HG03520 (cell line): Measurements from ENCODE around the gene PFAS.

Experiments used
- ATAC-seq: cut with Tn5 transposase; IDR thresholded peaks from one replicate; pipeline ENCODE4 v1.9.1; 2021; ENCODE audit warnings: mild to moderate bottlenecking, moderate library complexity; ENCODE audit not compliant: unreplicated experiment

PFAS gene

DNA sequence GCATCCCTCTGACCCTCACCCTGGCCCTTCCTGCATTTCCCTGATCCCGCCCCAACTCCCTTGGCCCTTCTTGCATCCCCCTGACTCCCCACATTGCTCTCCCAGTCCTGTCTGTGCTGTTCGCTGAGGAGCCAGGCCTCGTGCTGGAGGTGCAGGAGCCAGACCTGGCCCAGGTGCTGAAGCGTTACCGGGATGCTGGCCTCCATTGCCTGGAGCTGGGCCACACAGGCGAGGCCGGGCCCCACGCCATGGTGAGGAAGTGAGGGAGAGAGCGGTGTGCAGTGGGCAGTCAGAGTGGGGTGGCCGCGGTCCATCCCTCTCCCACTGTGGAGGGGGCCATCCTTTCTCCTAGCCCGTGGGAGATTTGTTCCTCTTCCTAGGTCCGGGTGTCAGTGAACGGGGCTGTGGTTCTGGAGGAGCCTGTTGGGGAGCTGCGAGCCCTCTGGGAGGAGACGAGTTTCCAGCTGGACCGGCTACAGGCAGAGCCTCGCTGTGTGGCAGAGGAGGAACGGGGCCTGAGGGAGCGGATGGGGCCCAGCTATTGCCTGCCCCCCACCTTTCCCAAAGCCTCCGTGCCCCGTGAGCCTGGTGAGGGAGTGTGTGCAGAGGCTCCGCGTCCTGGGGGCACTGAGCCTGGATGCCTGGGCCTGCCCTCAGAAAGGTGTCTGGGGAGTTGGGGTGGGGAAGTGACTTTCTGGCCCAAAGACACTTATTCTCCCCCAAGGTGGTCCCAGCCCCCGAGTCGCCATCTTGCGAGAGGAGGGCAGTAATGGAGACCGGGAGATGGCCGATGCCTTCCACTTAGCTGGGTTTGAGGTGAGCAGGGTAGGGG lies 17.8 kb downstream of the PFAS start:
- ATAC-seq = no peak

DNA sequence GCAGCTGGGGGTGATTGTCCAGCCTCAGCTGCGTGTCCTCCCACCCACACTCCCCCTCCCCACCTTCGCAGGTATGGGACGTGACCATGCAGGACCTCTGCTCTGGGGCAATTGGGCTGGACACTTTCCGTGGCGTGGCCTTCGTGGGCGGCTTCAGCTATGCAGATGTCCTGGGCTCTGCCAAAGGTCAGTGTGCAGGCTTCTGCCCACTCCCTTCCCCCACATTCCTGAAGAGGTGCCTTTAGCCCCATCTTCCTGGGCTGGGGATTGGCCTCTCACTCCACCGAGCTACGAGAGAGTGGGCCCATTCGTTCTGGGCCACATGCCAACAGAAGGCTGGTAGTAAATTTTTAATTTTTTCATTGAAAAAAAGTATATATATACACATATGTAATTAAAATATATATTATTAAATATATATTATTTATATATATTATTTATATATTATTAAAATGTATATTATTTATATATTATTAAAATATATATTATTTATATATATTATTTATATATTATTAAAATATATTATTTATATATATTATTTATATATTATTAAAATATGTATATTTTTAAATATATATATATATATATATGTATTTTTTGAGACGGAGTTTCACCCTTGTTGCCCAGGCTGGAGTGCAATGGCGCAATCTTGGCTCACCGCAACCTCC lies 18.5 kb downstream of the PFAS start:
- ATAC-seq = no peak

DNA sequence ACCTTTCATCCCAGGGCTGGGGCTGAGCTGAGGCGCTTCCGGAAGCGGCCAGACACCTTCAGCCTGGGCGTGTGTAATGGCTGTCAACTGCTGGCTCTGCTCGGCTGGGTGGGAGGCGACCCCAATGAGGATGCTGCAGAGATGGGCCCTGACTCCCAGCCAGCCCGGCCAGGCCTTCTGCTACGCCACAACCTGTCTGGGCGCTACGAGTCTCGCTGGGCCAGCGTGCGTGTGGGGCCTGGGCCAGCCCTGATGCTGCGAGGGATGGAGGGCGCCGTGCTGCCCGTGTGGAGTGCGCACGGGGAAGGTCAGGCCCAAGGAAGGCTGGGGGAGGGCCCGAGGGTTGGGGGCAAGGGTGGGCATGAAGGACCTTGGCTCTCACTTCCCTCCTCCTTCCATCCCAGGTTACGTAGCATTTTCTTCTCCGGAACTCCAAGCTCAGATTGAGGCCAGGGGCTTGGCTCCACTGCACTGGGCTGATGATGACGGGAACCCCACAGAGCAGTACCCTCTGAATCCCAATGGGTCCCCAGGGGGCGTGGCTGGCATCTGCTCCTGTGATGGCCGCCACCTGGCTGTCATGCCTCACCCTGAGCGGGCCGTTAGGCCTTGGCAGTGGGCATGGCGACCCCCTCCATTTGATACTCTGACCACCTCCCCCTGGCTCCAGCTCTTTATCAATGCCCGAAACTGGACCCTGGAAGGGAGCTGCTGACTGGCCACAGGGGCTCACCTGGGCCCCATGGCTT lies 19.6 kb downstream of the PFAS start:
- ATAC-seq = no peak

DNA sequence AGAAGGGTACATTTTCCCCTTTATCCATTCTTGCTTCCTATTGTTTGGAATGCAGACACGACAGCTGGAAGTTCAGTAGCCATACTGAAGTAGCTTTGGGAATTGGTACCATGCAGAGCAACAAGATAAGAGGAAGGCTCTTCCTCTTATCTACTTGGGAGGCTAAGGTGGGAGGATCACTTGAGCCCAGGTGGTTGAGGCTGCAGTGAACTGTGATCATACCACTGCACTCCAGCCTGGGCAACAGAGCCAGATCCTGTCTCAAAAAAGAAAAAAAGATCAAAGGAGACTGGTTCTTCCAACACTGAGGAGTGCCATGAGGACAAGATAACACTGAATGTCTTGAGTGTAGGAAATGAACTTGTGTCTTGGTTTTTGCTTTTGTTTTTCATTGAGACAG lies 23.3 kb downstream of the PFAS start:
- ATAC-seq = no peak

DNA sequence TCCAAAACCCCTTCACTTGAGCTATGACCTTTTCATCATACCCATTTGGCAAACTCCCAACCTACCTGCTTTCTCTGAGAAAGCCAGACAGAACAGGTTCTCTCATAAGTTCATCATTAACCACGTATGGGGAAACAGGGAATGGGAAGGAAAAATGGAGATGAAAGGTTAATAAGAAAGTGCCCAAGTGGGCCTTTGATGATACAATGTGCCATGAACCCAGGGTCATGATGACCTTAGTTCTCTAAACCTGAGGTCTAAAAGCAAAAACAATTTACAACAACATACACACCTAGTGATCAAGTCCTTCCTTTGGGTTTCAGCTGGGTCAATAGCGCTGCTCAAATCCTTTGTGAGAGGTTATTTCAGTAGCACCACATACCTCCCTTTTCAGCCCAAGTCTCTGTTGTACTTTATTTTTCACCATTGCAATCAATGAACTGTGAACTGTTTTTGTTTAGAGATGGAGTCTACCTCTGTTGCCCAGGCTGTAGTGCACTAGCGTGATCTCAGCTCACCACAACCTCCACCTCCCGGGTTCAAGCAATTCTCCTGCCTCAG lies 24.9 kb downstream of the PFAS start:
- ATAC-seq = no peak

DNA sequence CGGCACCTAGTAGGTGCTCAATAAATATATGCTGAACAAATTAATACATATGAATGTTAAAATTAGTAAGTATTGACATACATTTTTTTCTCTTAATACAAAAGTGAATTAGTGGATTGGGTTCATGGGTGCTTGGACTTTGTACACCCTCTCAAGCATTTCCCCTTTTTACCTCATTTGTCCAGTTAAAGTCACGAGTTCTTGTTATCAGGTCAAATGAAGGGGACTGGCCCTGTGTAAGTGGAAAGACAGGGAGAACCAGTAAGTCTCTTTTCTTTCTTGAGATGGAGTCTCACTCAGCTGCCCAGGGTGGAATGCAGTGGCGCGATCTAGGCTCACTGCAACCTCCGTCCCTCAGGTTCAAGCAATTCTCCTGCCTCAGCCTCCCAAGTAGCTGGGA lies 25.7 kb downstream of the PFAS start:
- ATAC-seq = no peak

DNA sequence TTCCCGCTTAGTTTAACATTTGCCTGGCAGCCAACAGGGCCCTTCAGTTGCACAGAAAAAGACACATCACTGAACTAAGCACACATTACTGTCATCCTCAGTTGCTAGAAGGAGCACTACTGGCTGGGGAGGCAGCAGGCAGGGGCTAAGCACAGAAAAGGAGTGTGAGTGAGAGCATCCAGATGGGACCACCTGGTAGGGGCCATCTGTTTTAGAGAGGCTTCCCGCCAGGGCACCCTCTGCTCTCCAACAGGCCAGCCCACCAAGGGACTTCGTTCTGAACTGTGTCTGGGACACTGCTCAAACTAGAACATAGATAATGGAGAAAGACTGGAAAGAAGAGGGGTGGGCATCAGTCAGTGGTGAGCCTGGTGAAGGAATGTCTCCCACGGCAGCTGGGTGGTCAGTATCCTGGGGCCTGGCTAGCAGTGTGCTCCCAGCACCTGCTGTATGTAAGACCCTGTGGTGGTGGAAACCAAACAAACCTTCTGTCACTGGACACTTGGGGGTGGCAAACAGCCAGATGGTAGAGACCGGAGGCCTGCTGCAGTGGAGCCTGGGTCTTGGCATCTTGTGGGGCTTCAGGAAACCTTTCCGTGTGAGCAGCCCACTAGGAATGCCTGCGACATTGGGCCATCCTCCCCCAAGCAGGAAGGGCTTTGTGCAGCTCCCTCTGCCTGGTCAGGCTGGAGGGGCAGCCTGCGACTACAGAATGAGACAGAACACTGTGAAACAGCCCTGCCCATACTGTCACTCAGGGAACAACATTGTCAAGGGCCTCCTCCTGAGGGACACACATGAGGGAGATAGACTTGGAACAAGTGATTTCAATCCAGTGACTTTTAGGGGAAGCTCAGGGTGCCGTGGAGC lies 26.6 kb downstream of the PFAS start:
- no peak for ATAC-seq

DNA sequence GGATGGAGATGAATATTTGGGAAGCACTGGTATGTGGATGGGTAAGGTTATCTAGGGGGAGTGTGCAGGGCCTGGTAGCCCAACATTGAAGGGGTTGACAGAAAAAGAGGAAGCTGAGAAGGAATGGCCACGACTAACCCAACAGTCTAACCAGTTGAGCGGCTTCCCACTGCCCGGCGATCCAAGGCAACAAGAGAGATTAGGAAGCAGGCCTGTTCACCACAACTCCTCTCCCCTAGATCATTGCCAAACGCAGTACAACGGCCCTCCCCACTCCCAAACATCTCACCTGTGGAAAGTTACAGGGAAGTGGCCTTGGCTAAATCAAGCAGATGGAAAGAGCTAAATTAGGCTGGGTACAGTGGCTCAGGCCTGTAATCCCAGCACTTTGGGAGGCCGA lies 28.2 kb downstream of the PFAS start:
- no peak for ATAC-seq

DNA sequence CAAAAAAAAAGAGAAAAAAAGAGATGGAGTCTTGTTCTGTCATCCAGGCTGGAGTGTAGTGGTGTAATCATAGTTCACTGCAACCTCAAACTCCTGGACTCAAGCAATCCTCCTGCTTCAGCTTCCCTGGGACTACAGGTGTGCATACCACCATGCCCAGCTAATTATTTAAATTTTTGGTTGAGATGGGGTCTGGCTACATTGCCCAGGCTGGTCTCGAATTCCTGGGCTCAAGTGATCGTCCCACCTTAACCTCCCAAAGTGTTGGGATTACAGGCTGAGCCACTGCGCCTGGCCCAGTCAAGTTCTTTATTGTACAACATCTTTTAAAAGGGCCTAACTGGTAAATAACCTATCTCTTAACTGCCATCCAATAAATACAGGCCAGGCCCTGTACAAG lies 33.3 kb downstream of the PFAS start:
- no peak for ATAC-seq

DNA sequence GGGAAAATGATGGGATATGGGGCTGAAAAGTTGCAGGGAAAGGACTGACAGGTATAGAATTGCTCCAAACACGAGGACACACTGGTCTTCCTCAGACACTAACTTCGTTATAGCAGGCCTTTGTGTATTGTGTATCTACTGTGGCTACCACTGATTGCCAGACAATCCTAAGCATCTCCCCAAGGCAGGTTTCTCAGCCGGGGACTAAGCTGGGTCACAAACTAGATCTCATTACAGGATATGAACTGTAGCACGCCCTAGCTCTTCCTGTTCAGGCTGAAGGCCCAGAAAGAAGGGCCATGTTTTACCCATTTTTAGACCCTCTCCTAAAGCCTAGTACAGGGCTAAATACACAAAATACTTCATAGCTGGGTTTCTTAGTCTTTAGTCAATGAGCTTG lies 34.3 kb downstream of the PFAS start:
- ATAC-seq = no peak

DNA sequence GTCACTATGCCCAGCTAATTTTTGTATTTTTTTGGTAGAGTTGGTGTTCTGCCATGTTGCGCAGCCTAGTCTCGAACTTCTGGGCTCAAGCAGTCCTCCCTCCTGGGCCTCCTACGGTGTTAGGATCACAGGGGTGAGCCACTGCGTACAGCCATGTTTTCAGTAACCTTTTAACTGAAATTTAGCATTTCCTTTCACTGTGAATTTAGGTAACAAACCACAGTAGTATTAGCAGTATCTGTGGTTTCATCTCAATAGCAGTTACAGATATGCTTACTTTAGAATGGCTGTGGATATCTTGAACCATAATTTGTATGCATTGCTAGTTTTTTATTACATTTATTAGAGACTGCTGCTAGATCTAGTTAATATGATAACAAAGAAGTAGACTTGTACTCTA lies 35.0 kb downstream of the PFAS start:
- no peak for ATAC-seq

DNA sequence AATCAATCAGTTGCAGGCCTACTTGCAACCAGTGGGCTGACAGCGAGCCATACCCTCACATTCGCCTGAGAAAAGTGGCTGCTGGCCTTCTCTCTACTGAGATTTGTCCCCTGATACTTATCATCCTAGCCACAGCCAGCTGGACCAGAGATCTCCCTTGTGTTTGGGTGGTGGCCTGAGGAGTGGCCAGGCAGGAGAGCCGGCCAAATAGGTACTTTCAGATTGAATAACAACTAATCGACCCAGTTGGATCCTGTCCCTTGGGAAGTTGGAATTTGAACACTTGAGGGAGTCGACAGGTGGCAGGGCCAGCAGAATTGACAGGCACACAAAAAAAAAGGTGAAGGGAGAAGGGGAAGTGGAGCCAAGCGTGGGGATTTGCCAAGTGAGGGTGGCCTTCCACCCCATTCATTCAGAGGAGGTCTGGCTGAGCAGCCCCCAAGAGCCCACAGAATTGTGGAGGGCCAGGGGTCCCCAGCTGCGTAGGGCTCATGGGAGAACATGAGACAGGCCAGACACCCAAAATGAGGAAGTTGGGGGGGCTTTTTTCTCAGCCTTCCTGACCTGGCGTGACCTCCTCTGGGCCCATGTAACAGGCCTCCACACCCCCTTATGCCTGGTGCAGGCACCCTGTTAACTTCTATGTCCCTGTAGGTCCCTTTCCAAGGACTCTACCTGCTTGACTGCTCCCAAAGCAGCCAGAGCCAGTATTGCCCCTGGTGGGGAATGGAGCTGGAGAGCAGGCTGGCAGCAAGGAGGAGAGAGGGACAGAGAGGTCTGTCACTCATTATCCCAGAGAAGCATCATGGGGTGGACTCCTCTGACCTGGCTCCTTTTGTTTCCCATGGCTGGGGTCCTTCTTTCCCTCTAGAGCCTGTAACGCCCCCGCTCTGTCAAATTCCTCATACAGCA lies 36.4 kb downstream of the PFAS start:
- no peak for ATAC-seq

DNA sequence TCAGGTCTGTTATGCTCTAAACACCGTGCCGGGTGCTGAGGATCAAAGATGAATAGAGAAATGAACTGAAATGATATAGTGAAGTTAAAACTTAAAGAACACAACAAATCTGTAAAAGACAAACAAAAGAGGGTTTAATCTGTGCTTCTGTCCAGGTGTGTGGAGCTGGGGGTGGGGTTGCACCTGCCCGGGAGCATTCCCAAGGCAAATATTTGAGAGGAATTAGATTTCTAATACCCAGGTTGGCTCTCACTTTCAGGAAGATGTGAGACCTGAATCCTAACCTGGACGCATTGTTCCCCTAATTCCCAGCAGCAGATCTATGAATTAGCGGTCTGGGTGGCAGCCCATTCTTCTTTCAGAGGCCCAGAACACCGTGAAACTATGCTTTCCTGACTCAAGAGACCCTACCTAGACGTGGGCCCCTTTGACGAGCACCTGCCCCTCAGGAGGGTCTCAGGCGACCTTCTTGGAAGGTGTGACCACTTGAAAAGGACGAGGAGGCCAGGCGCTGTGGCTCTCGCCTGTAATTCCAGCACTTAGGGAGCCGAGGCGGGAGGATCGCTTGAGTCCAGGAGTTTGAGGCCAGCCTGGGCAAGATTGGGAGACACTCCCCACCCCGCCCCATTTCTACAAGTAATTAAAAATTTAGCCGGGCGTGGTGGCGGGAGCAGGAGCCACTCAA lies 38.7 kb downstream of the PFAS start:
- no peak for ATAC-seq

DNA sequence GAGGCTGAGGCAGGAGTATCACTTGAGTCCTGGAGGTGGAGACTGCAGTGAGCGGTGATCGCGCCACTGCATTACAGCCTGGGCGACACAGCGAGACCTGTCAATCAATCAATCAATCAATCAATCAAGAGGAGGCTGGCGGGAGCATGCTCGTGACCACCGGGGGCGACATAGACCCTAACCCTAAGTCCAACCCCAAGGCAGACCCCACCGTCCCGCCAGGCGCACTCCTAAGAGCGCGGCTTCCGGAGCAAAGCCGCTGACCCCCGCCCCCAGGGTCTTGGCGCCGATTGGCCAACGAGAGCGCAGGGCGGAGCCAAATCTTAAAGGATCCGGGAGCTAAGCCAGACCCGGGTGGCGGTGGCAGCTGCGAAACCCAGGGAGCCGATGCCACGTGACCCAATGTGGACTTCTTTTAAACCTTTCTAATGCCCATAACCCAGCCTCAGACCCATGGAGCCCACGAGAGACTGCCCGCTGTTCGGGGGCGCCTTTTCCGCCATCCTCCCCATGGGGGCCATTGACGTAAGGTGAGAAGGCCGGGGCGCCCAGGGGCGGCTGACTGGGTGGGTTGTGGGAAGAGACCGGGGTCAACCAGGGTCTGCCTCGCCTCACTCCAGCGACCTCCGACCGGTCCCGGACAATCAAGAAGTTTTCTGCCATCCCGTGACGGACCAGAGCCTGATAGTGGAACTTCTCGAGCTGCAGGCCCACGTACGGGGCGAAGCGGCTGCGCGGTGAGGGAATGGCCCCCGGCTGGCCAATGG lies 39.4 kb downstream of the PFAS start, which contains the start of gene RANGRF:
Gene RANGRF, plus strand, starts transcription at position 335 of the 767 bp plus-strand sequence. Its CDS starts 119 bp downstream, at position 454.
- peak; percentile 62 for ATAC-seq

DNA sequence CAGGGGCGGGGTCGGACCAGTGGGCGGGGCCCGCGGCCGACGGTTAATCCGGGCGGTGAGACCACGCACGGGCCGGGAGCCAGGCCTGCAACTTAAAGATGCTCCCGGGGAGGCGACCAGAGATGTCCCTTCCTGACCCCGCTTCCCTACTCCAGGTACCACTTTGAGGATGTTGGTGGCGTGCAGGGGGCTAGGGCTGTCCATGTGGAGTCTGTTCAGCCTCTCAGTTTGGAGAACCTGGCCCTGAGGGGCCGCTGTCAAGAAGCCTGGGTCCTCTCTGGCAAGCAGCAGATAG lies 40.0 kb downstream of the PFAS start:
- ATAC-seq = no peak

DNA sequence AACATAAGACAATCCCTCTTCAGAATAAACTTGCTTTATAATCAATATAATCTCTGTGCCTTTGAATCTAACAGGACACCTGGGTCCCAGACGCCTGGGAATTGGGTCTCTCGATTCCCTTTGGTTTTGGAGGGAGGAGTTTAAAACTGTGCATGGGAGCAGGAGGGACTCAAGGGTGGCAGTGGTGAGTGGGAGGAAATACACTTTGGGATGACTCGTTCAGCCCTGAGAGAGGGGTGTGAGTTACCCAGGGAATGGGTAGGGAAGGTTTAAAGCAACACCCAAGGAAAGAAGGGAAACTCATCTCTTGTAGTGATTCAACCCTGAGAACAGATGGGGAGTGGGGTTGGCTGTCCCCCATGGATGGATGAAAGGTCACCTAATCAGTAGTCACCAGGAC lies 41.0 kb downstream of the PFAS start:
- no peak for ATAC-seq

DNA sequence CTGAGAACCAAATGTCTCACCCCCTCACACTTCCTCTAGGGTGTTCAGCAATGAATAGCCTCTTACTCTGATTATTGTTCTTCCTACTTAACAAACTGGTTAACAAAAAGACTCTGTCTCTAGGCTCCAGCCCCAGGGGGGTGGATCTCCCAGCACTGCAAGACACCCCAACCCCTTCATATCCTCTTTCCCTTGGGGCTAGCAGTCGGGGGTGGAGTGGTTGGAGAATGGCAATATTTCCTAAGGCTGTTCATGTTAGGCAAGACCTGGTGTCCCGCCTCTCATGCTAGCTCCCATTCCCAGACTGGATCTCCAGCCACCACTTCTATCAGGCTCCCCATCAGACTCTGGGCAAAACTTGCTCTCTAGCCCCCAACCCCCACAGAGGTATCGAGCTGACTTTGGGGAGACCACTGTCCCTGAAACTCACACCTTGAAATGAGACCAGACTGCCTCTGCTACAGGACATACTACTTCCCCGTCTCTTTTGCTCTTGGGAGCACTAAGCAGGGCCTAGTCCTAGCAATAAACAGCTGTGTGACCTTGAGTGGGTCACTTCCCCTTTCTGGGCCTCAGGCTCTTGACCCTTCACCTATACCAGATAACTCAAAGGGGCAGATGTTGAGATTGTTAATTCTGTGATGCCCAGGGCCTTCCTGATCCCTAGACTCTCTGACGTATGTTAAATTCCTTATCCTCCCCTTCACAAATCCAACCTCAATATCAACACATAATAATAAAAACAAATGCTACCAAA lies 43.7 kb downstream of the PFAS start:
- ATAC-seq = no peak

DNA sequence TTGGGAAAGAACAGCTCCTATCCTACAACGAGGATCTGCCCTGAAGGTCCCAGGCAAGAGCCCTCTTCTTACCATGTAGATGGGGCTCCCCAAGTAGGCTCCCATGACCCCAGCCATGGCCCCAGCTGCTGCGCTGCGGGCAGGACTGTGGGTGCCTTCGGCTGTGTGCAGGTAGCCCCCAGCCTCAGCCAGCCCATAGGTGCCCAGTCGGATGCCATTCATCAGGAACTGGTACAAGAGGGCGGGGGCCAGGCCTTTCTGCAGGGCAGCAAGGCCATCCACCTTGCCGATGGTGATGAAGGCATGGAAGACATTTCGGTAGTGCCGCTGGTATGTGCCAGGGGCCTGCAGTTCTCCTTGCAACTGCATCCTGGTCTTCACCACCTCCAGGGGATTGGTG lies 45.3 kb downstream of the PFAS start:
- ATAC-seq = no peak
